Stimulated activated memory B cell treated with anti-CD40 and anti-IgM and Interleukin-4, amounts not matched to agents 10 μg/mL and 1 μg/mL and 100 μg/mL, for 72 hours (primary cell): ENCODE data around the gene FAM20C.

Experiments
- ATAC-seq: fragments of 150-1000 bp; cut with Tn5 transposase; 2 replicates; pipeline ENCODE4 v1.10.0; 2021
- H3K27ac Mint-ChIP-seq: one replicate; pipeline ENCODE4 v1.8.0; 2022; ENCODE audit warnings: mild to moderate bottlenecking, mixed read lengths
- H3K27me3 Mint-ChIP-seq: one replicate; pipeline ENCODE4 v1.8.0; 2022; ENCODE audit warnings: mixed read lengths
- H3K36me3 Mint-ChIP-seq: one replicate; pipeline ENCODE4 v1.8.0; 2022; ENCODE audit warnings: mixed read lengths
- H3K4me1 Mint-ChIP-seq: one replicate; pipeline ENCODE4 v1.8.0; 2022; ENCODE audit warnings: mixed read lengths
- H3K4me3 Mint-ChIP-seq: one replicate; pipeline ENCODE4 v1.8.0; 2022; ENCODE audit warnings: mild to moderate bottlenecking, moderate library complexity, mixed read lengths
- H3K9me3 Mint-ChIP-seq: one replicate; pipeline ENCODE4 v1.8.0; 2022; ENCODE audit warnings: mixed read lengths

FAM20C gene

DNA sequence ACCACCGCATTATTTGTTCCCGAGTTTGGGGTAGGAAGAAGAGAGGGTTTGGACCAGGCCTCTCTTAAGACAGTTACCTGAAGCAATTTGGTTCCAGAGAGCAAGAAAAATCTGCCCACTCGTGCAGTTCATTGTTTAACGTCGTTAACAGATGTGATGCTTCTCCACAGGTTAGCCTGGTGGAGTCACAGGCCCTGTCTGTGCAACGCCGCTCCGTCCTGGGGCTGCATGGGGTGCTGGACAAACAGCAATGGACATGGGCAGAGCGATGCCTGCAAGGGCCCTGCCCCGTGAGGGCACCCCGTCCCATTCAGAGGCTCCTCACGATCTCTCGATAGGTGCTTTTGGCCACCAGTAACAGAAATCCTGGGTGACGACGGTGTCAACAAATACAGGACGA, 107.3 kb downstream of the FAM20C start:
- no peaks in the 10 kb centered on the region for H3K4me1 Mint-ChIP-seq
- peaks cover 15% of the 10 kb centered on the region for H3K27me3 Mint-ChIP-seq
- H3K27ac Mint-ChIP-seq = no peak overlapping the region
- no peak for ATAC-seq
- no peaks in the 10 kb centered on the region for H3K36me3 Mint-ChIP-seq
- peaks cover 4% of the 10 kb centered on the region for H3K9me3 Mint-ChIP-seq
- H3K4me3 Mint-ChIP-seq = no peak overlapping the region

DNA sequence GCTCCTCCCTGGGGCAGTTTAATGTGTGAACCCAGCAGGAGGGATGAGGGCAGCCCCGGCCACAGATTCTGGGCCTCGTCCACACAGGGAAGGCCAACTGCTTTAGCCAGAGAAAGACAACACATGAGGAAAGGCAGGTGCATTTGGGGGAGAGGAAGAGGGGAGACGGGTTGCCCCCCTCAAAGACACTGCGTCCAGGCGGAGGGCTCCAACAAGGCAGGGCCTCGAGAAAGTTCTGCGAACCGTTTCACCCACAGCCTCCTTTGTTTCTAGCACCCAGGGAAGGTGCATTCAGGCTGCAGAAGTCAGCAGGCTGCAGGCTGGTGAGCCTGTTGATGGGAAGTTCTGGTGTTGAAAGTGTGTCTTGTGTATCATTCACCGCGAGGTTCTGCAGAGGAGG, 107.7 kb downstream of the FAM20C start:
- H3K27me3 Mint-ChIP-seq = peaks cover 19% of the 10 kb centered on the region
- H3K4me3 Mint-ChIP-seq = no peak overlapping the region
- no peaks in the 10 kb centered on the region for H3K36me3 Mint-ChIP-seq
- H3K27ac Mint-ChIP-seq = no peak overlapping the region
- no peaks in the 10 kb centered on the region for H3K4me1 Mint-ChIP-seq
- ATAC-seq = no peak
- H3K9me3 Mint-ChIP-seq = peaks cover 5% of the 10 kb centered on the region

GRCh38 chr7:300546-301290, 108.3 kb downstream of the FAM20C start:
- H3K27me3 Mint-ChIP-seq = peaks cover 24% of the 10 kb centered on the region
- no peaks in the 10 kb centered on the region for H3K36me3 Mint-ChIP-seq
- H3K9me3 Mint-ChIP-seq = peaks cover 5% of the 10 kb centered on the region
- H3K4me1 Mint-ChIP-seq = no peaks in the 10 kb centered on the region
- no peak overlapping the region for H3K27ac Mint-ChIP-seq
- H3K4me3 Mint-ChIP-seq = no peak overlapping the region
- no peak for ATAC-seq

DNA sequence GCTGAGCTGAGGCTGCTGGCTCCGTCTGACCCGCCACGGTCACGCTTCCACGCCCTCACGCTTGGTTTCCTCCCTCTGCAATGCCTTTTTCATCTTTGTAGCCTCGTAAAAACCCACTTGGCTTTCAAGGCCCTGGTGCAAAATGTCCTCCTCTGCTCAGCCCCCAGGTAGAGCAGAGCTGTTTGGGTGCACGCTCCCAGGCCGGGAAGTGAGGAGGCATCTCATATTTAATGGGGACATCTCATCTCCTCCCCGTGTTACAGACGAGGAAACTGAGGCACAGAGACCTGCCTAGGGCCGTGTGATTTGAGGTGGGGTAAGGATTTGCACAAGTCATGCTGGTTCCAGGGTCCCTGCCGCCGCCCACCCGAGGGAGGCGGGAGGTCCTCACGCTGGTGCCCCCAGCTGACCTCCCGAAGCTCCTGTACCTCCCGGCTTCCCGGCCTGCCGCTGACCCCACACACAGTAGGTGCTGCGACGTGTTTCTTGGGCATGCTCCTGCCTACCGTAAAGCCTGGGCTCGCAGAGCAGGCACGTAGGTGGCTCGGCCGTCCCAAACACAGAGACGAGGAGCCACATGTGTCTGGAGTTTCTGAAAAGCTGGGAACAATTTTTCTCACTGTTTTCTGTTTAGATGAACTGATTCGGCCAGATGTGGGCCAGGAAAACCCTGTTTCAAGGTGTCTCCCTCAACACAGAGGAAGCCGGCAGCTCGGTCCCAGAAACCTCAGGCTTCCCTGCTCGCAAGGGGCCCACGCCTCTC, 109.1 kb downstream of the FAM20C start:
- Mint-ChIP-seq H3K4me3 (no peak overlapping the region), H3K4me1 (no peaks in the 10 kb centered on the region), H3K36me3 (no peaks in the 10 kb centered on the region), H3K27ac (no peak overlapping the region), H3K27me3 (peaks cover 20% of the 10 kb centered on the region), H3K9me3 (peaks cover 5% of the 10 kb centered on the region)
- ATAC-seq = no peak

DNA sequence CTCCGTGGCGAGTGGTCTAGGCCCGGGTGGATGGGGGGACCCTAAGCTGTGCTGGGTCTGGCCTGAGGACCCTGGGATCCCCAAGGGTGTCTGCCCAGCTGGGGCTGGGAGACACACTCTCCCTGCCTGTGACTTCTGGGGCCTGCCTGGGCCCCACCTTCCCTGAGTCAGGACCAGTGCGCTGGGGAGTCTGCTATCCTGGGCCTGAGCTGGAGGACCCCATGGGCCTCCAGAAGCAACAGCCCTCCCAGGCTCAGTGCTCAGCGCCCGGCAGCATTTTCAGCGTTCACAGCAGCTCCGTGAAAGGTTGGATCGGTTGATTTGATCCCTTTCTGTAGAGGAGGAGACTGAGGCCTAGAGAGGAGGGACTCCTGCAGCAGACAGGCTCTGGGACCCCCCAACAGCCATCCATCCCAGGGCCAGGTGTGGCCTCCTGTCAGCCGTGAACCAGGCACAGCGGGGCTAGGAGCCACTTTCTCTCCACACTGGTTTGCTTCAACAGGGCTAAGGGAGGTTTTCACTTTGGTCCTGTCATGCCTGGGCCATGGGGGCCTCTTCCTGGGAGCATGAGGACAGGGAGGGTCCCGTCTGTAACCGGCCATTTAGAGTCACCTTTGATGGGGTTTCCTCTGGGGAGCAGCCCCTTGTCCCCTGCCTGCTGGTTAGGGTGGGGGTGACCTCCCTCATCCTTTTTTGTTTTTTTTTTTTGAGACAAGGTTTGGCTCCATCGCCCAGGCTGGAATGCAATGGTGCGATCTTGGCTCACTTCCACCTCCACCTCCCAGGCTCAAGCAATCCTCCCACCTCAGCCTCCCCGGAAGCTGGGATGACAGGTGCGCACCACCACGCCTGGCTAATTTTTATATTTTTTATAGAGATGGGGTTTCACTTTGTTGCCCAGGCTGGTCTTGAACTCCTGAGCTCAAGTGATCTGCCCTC, 110.0 kb downstream of the FAM20C start:
- Mint-ChIP-seq H3K36me3 (no peaks in the 10 kb centered on the region), H3K27me3 (peaks cover 22% of the 10 kb centered on the region), H3K4me3 (no peak overlapping the region), H3K4me1 (no peaks in the 10 kb centered on the region), H3K27ac (no peak overlapping the region), H3K9me3 (peaks cover 5% of the 10 kb centered on the region)
- ATAC-seq = no peak

- H3K27me3 Mint-ChIP-seq = peaks cover 24% of the 10 kb centered on the region
- H3K4me3 Mint-ChIP-seq = no peak overlapping the region
- H3K36me3 Mint-ChIP-seq = no peaks in the 10 kb centered on the region
- H3K9me3 Mint-ChIP-seq = peaks cover 8% of the 10 kb centered on the region
- no peaks in the 10 kb centered on the region for H3K4me1 Mint-ChIP-seq
- H3K27ac Mint-ChIP-seq = no peak overlapping the region
- no peak for ATAC-seq
Observed at GRCh38 chr7:303425-303824, 111.1 kb downstream of the FAM20C start.

DNA sequence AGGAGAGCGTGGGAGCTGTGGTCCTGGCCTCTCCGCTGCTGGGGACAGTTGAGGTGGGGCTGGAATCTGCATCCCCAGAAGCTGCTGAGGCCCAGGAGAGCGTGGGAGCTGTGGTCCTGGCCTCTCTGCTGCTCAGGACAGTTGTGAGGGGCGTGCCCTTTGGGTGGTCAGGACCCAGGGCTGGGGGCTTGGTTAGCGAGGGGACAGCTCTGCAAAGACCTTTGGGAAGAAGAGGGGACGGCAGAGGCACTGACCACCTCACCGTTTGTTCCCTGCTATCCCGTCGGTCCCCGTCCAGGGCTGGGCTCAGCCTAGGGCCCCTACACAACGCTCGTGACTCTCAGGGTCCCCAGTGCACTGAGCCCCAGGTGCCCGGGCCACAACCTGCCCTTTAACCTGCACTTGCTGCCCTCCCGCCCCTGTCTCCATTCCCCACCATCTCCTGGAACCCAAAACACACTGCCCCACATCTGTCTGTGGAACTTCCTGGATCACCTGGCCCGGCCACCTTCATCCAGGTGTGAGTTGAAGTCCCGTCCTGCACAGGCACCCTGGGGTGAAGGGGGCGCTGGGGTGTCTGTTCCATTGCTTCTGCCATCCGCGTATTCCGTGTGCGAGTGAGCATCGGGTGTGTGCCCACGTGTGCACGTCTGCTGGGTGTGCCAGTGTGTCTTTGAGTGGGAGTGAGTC, 111.7 kb downstream of the FAM20C start:
- H3K27ac Mint-ChIP-seq = no peak overlapping the region
- H3K27me3 Mint-ChIP-seq = peaks cover 24% of the 10 kb centered on the region
- H3K36me3 Mint-ChIP-seq = no peaks in the 10 kb centered on the region
- no peak for ATAC-seq
- no peaks in the 10 kb centered on the region for H3K4me1 Mint-ChIP-seq
- no peak overlapping the region for H3K4me3 Mint-ChIP-seq
- peaks cover 8% of the 10 kb centered on the region for H3K9me3 Mint-ChIP-seq

- H3K36me3 Mint-ChIP-seq = no peaks in the 10 kb centered on the region
- H3K9me3 Mint-ChIP-seq = peaks cover 12% of the 10 kb centered on the region
- peaks cover 24% of the 10 kb centered on the region for H3K27me3 Mint-ChIP-seq
- no peak overlapping the region for H3K4me3 Mint-ChIP-seq
- no peak overlapping the region for H3K27ac Mint-ChIP-seq
- no peak for ATAC-seq
- H3K4me1 Mint-ChIP-seq = no peaks in the 10 kb centered on the region
Observed at GRCh38 chr7:304574-305409, 112.4 kb downstream of the FAM20C start.

DNA sequence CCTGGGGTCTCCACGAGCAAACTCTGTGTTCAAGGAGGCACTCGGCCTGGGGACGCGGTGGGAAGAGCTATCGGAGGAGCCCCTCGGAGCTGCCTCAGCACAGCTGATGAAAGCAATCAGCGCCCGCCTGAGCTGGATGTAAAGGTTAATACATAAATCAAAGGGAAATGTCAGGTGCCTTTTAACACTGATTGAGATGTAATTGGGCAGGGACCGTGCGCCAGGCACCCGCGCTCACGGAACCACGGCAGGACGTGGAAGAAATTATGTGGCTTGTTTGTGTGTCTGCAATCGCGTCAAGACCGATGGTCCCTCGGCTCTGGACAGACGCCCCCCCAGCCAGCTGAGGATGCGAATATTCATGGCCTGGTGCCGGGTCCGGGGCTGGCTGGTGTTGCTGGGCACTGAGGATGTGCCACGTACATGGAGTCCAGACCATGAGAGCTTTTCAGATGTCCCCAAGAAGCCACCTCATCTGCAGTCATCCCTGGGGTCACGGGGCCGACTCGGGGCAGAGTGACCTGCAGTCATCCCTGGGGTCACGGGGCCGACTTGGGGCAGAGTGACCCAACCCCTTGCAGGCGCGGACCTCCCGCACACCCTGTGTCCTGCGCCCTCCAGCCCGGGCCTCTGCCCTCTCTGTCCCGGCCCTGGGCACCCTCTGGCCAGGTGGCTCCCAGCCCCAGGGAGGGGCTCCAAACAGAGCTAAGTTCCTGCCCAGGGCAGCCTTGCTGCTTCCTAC, 113.2 kb downstream of the FAM20C start:
- Mint-ChIP-seq H3K36me3 (no peaks in the 10 kb centered on the region), H3K4me1 (no peaks in the 10 kb centered on the region), H3K4me3 (no peak overlapping the region), H3K27ac (no peak overlapping the region), H3K9me3 (peaks cover 12% of the 10 kb centered on the region), H3K27me3 (peaks cover 24% of the 10 kb centered on the region)
- no peak for ATAC-seq

- Mint-ChIP-seq H3K27ac (no peak overlapping the region), H3K27me3 (peaks cover 24% of the 10 kb centered on the region), H3K4me1 (no peaks in the 10 kb centered on the region), H3K9me3 (peaks cover 12% of the 10 kb centered on the region), H3K4me3 (no peak overlapping the region), H3K36me3 (no peaks in the 10 kb centered on the region)
- ATAC-seq = no peak
Observed at GRCh38 chr7:307970-308369, 115.6 kb downstream of the FAM20C start.

- Mint-ChIP-seq H3K36me3 (no peaks in the 10 kb centered on the region), H3K27ac (no peak overlapping the region), H3K4me1 (no peaks in the 10 kb centered on the region), H3K27me3 (peaks cover 19% of the 10 kb centered on the region), H3K4me3 (no peak overlapping the region), H3K9me3 (peaks cover 7% of the 10 kb centered on the region)
- no peak for ATAC-seq
Observed at GRCh38 chr7:309586-310228, 117.3 kb downstream of the FAM20C start.
